Kidney (tissue), 14 donors: Measurements from ENCODE around the gene LRRFIP1. TPM values are rescaled to one million over a fixed set of nuclear protein-coding genes. Genes with fewer than 3 reads are reported as not detected.
"Not testable (repeated sequence)": the region's sequence is repeated elsewhere in the genome, so short reads cannot be mapped to it uniquely, and the experiment has no call there.

Experiments used
- DNase-seq, 5 donors: peaks; one replicate each; pipeline ENCODE4 v3.0.0-alpha.2; 2013 to 2020
- FAIRE-seq: peaks from 2 replicates; lab custom pipeline; 2012; peaks lifted over from hg19 to GRCh38; lab: Jason Lieb, UNC
- H3K27ac ChIP-seq, 2 donors: one replicate each; pipeline ENCODE4 v1.7.0; 2013; ENCODE audit warnings: low read depth in 2 of 2, low read length in 2 of 2, inconsistent platforms in 1 of 2
- H3K27me3 ChIP-seq: one replicate; pipeline ENCODE4 v1.7.1; 2013; ENCODE audit warnings: low read length, inconsistent platforms; ENCODE audit not compliant: control insufficient read depth, insufficient read depth
- H3K36me3 ChIP-seq, 3 donors: one replicate each; pipeline versions ENCODE4 v1.7.0 to v1.7.1; 2013; ENCODE audit warnings: low read length in 3 of 3, control low read depth in 1 of 3, inconsistent platforms in 1 of 3; ENCODE audit not compliant: insufficient read depth in 3 of 3, control insufficient read depth in 2 of 3
- H3K4me1 ChIP-seq, 3 donors: one replicate each; pipeline versions ENCODE4 v1.7.0 to v1.7.1; 2013; ENCODE audit warnings: low read length in 3 of 3, inconsistent platforms in 1 of 3, low read depth in 1 of 3; ENCODE audit not compliant: control insufficient read depth in 2 of 3, insufficient read depth in 2 of 3
- H3K4me3 ChIP-seq, 3 donors: one replicate each; pipeline versions ENCODE4 v1.7.0 to v1.8.1; 2013; ENCODE audit warnings: low read length in 3 of 3, control low read depth in 1 of 3, inconsistent platforms in 1 of 3
- H3K9ac ChIP-seq, 3 donors: one replicate each; pipeline versions ENCODE4 v1.7.0 to v1.7.1; 2013; ENCODE audit warnings: low read length in 3 of 3, control low read depth in 1 of 3, inconsistent platforms in 1 of 3
- H3K9me3 ChIP-seq, 3 donors: one replicate each; pipeline versions ENCODE4 v1.7.0 to v1.7.1; 2013; ENCODE audit warnings: low read length in 3 of 3, control low read depth in 1 of 3, inconsistent platforms in 1 of 3; ENCODE audit not compliant: control insufficient read depth in 2 of 3, insufficient read depth in 1 of 3
- intact Hi-C: fragments of 100-400 bp; cut with DNase I; formaldehyde crosslinking; loops from one replicate; pipeline ENCODE4 v1.11.1; 2022
- polyA plus RNA-seq: library from polyadenylated mRNA; stranded (reverse); fragments of 350-450 nt; fragmentation: Illumina TruSeq; extraction: RNeasy Lipid Tissue Mini Kit (QIAGEN cat#74804); gene quantifications from one replicate; pipeline ENCODE4 v1.2.3, GENCODE V29; 2014; ENCODE audit warnings: low read depth, low replicate concordance; ENCODE audit not compliant: insufficient read depth
- total RNA-seq: library from RNA; stranded (reverse); fragmentation: NEBNext Ultra II Directional; extraction: Animal tissue kit (Norgen Biotek cat#: 25700); gene quantifications from one replicate; pipeline ENCODE4 v1.2.1, GENCODE V29; 2021
- TF ChIP-seq, protein P1 (sequence below): IDR thresholded peaks from 3 replicates; pipeline ENCODE4 v1.5.1; 2012; ENCODE audit warnings: mild to moderate bottlenecking, moderate library complexity, borderline replicate concordance; ENCODE audit not compliant: insufficient read depth; ENCODE audit errors: extremely low read depth
- donor health status: control.
- donor health status: control.
- donor health status: control.
- donor health status: control.
- donor health status: control.
- donor health status: DM: yes; HTN: yes; CAD: no.
- donor health status: Normal renal cell carcinoma (clear cell type).

Gene LRRFIP1
- total and polyA plus RNA-seq, 2 donors from 2014 or later, result 39.1 to 204 TPM

GRCh38 chr2:237749002-237749401, 121.6 kb downstream of the LRRFIP1 start:
- Histone ChIP-seq H3K9me3 (no peaks in the 10 kb centered on the region), H3K27ac (no peak overlapping the region), H3K27me3 (no peaks in the 10 kb centered on the region), H3K4me3 (no peak overlapping the region), H3K36me3 (peaks cover 4 to 16% (median 9%) of the 10 kb centered on the region in 3 donors), H3K4me1 (peaks cover 0 to 4% (median 0%) of the 10 kb centered on the region in 3 donors), H3K9ac (no peak overlapping the region)
- TF ChIP-seq, protein P1, sequence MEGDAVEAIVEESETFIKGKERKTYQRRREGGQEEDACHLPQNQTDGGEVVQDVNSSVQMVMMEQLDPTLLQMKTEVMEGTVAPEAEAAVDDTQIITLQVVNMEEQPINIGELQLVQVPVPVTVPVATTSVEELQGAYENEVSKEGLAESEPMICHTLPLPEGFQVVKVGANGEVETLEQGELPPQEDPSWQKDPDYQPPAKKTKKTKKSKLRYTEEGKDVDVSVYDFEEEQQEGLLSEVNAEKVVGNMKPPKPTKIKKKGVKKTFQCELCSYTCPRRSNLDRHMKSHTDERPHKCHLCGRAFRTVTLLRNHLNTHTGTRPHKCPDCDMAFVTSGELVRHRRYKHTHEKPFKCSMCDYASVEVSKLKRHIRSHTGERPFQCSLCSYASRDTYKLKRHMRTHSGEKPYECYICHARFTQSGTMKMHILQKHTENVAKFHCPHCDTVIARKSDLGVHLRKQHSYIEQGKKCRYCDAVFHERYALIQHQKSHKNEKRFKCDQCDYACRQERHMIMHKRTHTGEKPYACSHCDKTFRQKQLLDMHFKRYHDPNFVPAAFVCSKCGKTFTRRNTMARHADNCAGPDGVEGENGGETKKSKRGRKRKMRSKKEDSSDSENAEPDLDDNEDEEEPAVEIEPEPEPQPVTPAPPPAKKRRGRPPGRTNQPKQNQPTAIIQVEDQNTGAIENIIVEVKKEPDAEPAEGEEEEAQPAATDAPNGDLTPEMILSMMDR, result no peak
- DNase-seq, result no peak
- intact Hi-C loops, result loop anchor here (10.0 kb wide), 1 partner anchor 164 kb away; no protein-coding TSS in a partner anchor
- FAIRE-seq, result no peak

DNA sequence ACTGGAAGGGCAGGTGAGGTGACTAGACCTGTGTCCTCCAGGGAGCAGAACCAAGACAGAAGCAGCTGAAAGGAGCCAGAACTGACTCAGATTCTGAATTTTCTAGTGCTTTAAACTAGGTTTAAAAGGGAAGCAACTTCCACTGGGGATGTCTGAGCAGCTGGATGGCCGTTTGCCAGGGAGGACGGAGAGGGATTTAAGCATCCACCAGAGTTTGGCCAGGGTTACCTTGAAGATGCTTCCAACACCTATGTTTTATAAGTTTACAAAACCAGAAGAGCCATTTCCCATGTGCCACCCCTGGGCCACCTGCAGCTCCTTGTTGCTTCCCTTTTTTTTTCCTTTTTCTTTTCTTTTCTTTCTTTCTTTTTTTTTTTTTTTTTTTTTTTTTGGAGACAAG, 122.6 kb downstream of the LRRFIP1 start:
- peaks cover 4 to 21% (median 15%) of the 10 kb centered on the region in 3 donors for H3K36me3 ChIP-seq
- H3K9me3 ChIP-seq, result no peaks in the 10 kb centered on the region
- no peak overlapping the region for H3K4me3 ChIP-seq
- no peaks in the 10 kb centered on the region for H3K4me1 ChIP-seq
- H3K9ac ChIP-seq, result no peak overlapping the region
- H3K27me3 ChIP-seq, result no peaks in the 10 kb centered on the region
- FAIRE-seq, result no peak
- TF ChIP-seq, protein P1, result no peak
- intact Hi-C loops, result loop anchor here (10.0 kb wide), 1 partner anchor 165 kb away; no protein-coding TSS in a partner anchor
- H3K27ac ChIP-seq, result no peak overlapping the region
- no peak for DNase-seq

DNA sequence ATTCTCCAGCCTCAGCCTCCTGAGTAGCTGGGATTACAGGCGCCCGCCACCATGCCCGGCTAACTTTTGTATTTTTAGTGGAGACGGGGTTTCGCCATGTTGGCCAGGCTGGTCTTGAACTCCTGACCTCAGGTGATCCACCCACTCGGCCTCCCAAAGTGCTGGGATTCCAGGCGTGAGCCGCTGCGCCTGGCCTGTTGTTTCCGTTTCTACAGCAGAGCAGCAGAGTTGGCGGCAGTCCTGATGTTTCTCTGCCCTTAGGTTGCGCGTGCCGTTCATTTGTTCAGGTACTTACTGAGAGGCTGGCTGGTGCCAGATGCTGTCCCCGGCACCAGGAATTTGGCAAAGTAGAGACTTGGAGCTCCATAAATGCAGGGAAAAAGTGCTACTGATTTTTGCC, 123.1 kb downstream of the LRRFIP1 start:
- H3K4me3 ChIP-seq, H3K27me3 ChIP-seq, H3K27ac ChIP-seq, FAIRE-seq, H3K4me1 ChIP-seq, H3K9me3 ChIP-seq, H3K9ac ChIP-seq, DNase-seq, intact Hi-C loops: not testable (repeated sequence)
- H3K36me3 ChIP-seq, result peaks cover 4 to 23% (median 15%) of the 10 kb centered on the region in 3 donors

DNA sequence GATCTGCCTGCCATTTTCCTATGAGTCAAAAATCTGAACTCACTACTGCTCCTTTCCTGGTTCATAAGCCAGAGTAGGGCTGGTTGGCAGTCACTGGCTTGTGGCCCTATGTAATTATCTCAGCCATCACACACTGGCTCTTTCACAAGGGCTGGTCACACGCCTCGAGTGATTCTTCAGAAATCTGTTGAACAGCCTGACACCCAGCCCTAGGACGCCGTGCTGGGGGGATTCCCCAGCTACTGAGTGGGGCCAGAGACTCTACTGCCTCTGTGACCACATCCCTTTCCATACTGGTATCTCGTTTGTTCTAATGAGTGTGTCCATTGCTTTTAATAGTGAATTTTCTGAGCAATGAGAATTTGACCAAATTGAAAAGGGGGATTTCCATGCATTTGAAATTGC, 125.4 kb downstream of the LRRFIP1 start:
- H3K9me3 ChIP-seq, result no peaks in the 10 kb centered on the region
- no peak overlapping the region for H3K27ac ChIP-seq
- DNase-seq (no peak), FAIRE-seq (no peak)
- no peak overlapping the region for H3K9ac ChIP-seq
- H3K4me3 ChIP-seq, result no peak overlapping the region
- H3K27me3 ChIP-seq, result no peaks in the 10 kb centered on the region
- TF ChIP-seq, protein P1, result no peak
- no peaks in the 10 kb centered on the region for H3K4me1 ChIP-seq
- intact Hi-C loops, result no loop called here
- peaks cover 8 to 33% (median 27%) of the 10 kb centered on the region in 3 donors for H3K36me3 ChIP-seq
